Tibial artery (tissue), 4 donors: ENCODE measurements around the gene NR2F6.
"Not testable (repeated sequence)": the region's sequence is repeated elsewhere in the genome, so short reads cannot be mapped to it uniquely, and the experiment has no call there.

Source experiments
- DNase-seq, 2 donors: peaks; one replicate each; pipeline ENCODE4 v3.0.0-alpha.2; 2019
- H3K27ac ChIP-seq, 2 donors: fragments of 200-600 bp; sonication (generic) in 1 of 2; 1 replicate in 1 of 2; 2 replicates in 1 of 2; pipeline ENCODE4 v1.5.1; 2018 to 2019; ENCODE audit warnings: mild to moderate bottlenecking in 1 of 2
- H3K27me3 ChIP-seq, 2 donors: fragments of 200-600 bp; sonication (generic) in 1 of 2; one replicate each; pipeline versions ENCODE4 v1.5.1 to v1.6.0; 2016 to 2019
- H3K36me3 ChIP-seq, 3 donors: fragments of 200-600 bp; sonication (generic) in 2 of 3; one replicate each; pipeline ENCODE4 v1.5.1; 2016 to 2019; ENCODE audit warnings: mild to moderate bottlenecking in 2 of 3
- H3K4me1 ChIP-seq, 4 donors: fragments of 200-600 bp; sonication (generic) in 2 of 4; 1 replicate in 3 of 4; 2 replicates in 1 of 4; pipeline ENCODE4 v1.5.1; 2016 to 2019
- H3K4me3 ChIP-seq, 2 donors: fragments of 200-600 bp; sonication (generic) in 1 of 2; 1 replicate in 1 of 2; 2 replicates in 1 of 2; pipeline ENCODE4 v1.5.1; 2018 to 2019; ENCODE audit warnings: mild to moderate bottlenecking in 2 of 2
- H3K9me3 ChIP-seq, 3 donors: fragments of 200-600 bp; sonication (generic) in 1 of 3; one replicate each; pipeline ENCODE4 v1.5.1; 2016 to 2019
- CTCF ChIP-seq, 2 experiments: fragments of 200-600 bp in 1 of 2; fragments of 450-650 bp in 1 of 2; IDR thresholded peaks; one replicate each; pipeline ENCODE4 v1.5.1; 2017 to 2019; ENCODE audit warnings: antibody characterized with exemption in 2 of 2, mild to moderate bottlenecking in 1 of 2, moderate library complexity in 1 of 2
- intact Hi-C: fragments of 100-400 bp; cut with DNase I; formaldehyde crosslinking; loops from one replicate; pipeline ENCODE4 v1.15.0; 2023; ENCODE audit warnings: low total_unique reads

Gene NR2F6

GRCh38 chr19:17281391-17282304 lies 35.9 kb upstream of the NR2F6 start, which contains the start of gene ANKLE1:
TSS of gene ANKLE1 (plus strand) at chr19:17281901. CDS start at chr19:17281921, 20 bp downstream.
- Histone ChIP-seq H3K36me3 (peaks cover 12 to 27% (median 22%) of the 10 kb centered on the region in 3 donors), H3K4me1 (peaks cover 0 to 17% (median 15%) of the 10 kb centered on the region in 4 donors), H3K9me3 (no peaks in the 10 kb centered on the region), H3K27me3 (peaks cover 4 to 29% of the 10 kb centered on the region in 2 donors), H3K4me3 (peak within 1 kb of the TSS; percentile 19 to 41), H3K27ac (no peak within 1 kb of the TSS)
- no peak for DNase-seq
- intact Hi-C loops, result loop anchor here (2.0 to 5.0 kb wide), 2 partner anchors 74 to 215 kb away; no protein-coding TSS in a partner anchor
- TF ChIP-seq CTCF (IDR thresholded peaks at IDR 0.05), result no peak

- no peak for TF ChIP-seq CTCF (IDR thresholded peaks at IDR 0.05)
- H3K4me3 ChIP-seq, result no peak overlapping the region
- DNase-seq, result no peak
- H3K36me3 ChIP-seq, result peaks cover 31 to 49% (median 44%) of the 10 kb centered on the region in 3 donors
- peaks cover 4 to 29% of the 10 kb centered on the region in 2 donors for H3K27me3 ChIP-seq
- intact Hi-C loops, result no loop called here
- no peaks in the 10 kb centered on the region for H3K9me3 ChIP-seq
- no peak overlapping the region for H3K27ac ChIP-seq
- peaks cover 0 to 17% (median 15%) of the 10 kb centered on the region in 4 donors for H3K4me1 ChIP-seq
Measured at GRCh38 chr19:17279436-17279835, 33.7 kb upstream of the NR2F6 start.

- no peaks in the 10 kb centered on the region for H3K9me3 ChIP-seq
- intact Hi-C loops, result no loop called here
- H3K27ac ChIP-seq, result no peak overlapping the region
- DNase-seq, result no peak
- H3K4me1 ChIP-seq, result no peaks in the 10 kb centered on the region
- TF ChIP-seq CTCF (IDR thresholded peaks at IDR 0.05), result no peak
- peaks cover 0 to 4% of the 10 kb centered on the region in 2 donors for H3K27me3 ChIP-seq
- peaks cover 58 to 88% (median 80%) of the 10 kb centered on the region in 3 donors for H3K36me3 ChIP-seq
- H3K4me3 ChIP-seq, result no peak overlapping the region
Measured at GRCh38 chr19:17275441-17276175, 29.9 kb upstream of the NR2F6 start.

GRCh38 chr19:17274892-17275291 lies 29.2 kb upstream of the NR2F6 start:
- H3K27me3 ChIP-seq, H3K9me3 ChIP-seq, H3K27ac ChIP-seq, H3K4me3 ChIP-seq, DNase-seq, H3K4me1 ChIP-seq, intact Hi-C loops: not testable (repeated sequence)
- H3K36me3 ChIP-seq, result peaks cover 66 to 95% (median 80%) of the 10 kb centered on the region in 3 donors

GRCh38 chr19:17268754-17269153 lies 23.0 kb upstream of the NR2F6 start:
- Histone ChIP-seq H3K36me3 (peaks cover 39 to 52% (median 42%) of the 10 kb centered on the region in 3 donors), H3K27me3 (no peaks in the 10 kb centered on the region), H3K9me3 (no peaks in the 10 kb centered on the region), H3K4me3 (no peak overlapping the region), H3K4me1 (peaks cover 0 to 14% (median 12%) of the 10 kb centered on the region in 4 donors), H3K27ac (no peak overlapping the region)
- no peak for TF ChIP-seq CTCF (IDR thresholded peaks at IDR 0.05)
- DNase-seq, result no peak
- intact Hi-C loops, result no loop called here
